Keratinocyte (primary cell): Measurements from ENCODE around the gene FLVCR1.

Experiments
- EZH2 ChIP-seq: IDR thresholded peaks from one replicate; pipeline ENCODE4 v1.6.1; 2012; ENCODE audit warnings: inconsistent platforms, mild to moderate bottlenecking, low read length, moderate library complexity
- TF ChIP-seq, protein P1 (sequence below), 3 experiments: IDR thresholded peaks in 1 of 3; conservative IDR thresholded peaks in 1 of 3; optimal IDR thresholded peaks in 1 of 3; 2 replicates in 2 of 3; 3 replicates in 1 of 3; pipeline versions ENCODE3 to v1.5.1; 2011; ENCODE audit warnings: low read length in 3 of 3, mild to moderate bottlenecking in 3 of 3, moderate library complexity in 2 of 3, control low read depth in 1 of 3, inconsistent platforms in 1 of 3; ENCODE audit not compliant: insufficient read depth in 2 of 3; ENCODE audit errors: extremely low read depth in 1 of 3

- TF ChIP-seq EZH2, result no peak
- TF ChIP-seq, protein P1, sequence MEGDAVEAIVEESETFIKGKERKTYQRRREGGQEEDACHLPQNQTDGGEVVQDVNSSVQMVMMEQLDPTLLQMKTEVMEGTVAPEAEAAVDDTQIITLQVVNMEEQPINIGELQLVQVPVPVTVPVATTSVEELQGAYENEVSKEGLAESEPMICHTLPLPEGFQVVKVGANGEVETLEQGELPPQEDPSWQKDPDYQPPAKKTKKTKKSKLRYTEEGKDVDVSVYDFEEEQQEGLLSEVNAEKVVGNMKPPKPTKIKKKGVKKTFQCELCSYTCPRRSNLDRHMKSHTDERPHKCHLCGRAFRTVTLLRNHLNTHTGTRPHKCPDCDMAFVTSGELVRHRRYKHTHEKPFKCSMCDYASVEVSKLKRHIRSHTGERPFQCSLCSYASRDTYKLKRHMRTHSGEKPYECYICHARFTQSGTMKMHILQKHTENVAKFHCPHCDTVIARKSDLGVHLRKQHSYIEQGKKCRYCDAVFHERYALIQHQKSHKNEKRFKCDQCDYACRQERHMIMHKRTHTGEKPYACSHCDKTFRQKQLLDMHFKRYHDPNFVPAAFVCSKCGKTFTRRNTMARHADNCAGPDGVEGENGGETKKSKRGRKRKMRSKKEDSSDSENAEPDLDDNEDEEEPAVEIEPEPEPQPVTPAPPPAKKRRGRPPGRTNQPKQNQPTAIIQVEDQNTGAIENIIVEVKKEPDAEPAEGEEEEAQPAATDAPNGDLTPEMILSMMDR (optimal IDR thresholded peaks at IDR 0.05 in 1 of 3, IDR thresholded peaks at IDR 0.05 in 1 of 3, conservative IDR thresholded peaks at IDR 0.05 in 1 of 3; ENCODE audit: extremely low read depth in 1 of 3, insufficient read depth in 2 of 3, low read length in 3 of 3), result no peak
These were observed 38.3 kb upstream of the FLVCR1 start for GRCh38 chr1:212819726-212820125.
